Transverse colon (tissue), 3 donors: ENCODE measurements around the gene EPHB2.

ENCODE experiments used
- CTCF ChIP-seq, 5 experiments: fragments of 200-600 bp in 3 of 5; fragments of 450-650 bp in 2 of 5; sonication (generic) in 3 of 5; IDR thresholded peaks; 1 replicate in 2 of 5; 2 replicates in 3 of 5; pipeline ENCODE4 v1.5.1; 2016 to 2017; ENCODE audit warnings: antibody characterized with exemption in 5 of 5, inconsistent platforms in 3 of 5, mild to moderate bottlenecking in 2 of 5, moderate library complexity in 1 of 5
- EP300 ChIP-seq: sonication (generic); formaldehyde crosslinking; IDR thresholded peaks from one replicate; pipeline ENCODE4 v1.6.1; 2017; ENCODE audit warnings: antibody characterized with exemption, low read depth
- POLR2A ChIP-seq: fragments of 450-650 bp; IDR thresholded peaks from one replicate; pipeline ENCODE4 v1.6.1; 2016; ENCODE audit warnings: antibody characterized with exemption, mild to moderate bottlenecking, moderate library complexity

- TF ChIP-seq CTCF (IDR thresholded peaks at IDR 0.05) = no peak
- TF ChIP-seq POLR2A = no peak
- TF ChIP-seq EP300 = no peak
These were observed 153.1 kb downstream of the EPHB2 start for GRCh38 chr1:22863766-22864165.
